GM18873 (cell line): ENCODE data around the gene ARF1.

Experiments
- ATAC-seq: cut with Tn5 transposase; IDR thresholded peaks from one replicate; pipeline ENCODE4 v1.9.1; 2021; ENCODE audit warnings: mild to moderate bottlenecking, moderate library complexity, moderate number of reproducible peaks; ENCODE audit not compliant: unreplicated experiment, low FRiP score

The ARF1 gene

GRCh38 chr1:228082214-228082917 is at the start of gene ARF1:
TSS of gene ARF1 (plus strand) at chr1:228082708. CDS start at chr1:228097115, 14,407 bp downstream.
- ATAC-seq: peak; percentile 57

- ATAC-seq: no peak
Measured at GRCh38 chr1:228033376-228033775, 49.1 kb upstream of the ARF1 start.

DNA sequence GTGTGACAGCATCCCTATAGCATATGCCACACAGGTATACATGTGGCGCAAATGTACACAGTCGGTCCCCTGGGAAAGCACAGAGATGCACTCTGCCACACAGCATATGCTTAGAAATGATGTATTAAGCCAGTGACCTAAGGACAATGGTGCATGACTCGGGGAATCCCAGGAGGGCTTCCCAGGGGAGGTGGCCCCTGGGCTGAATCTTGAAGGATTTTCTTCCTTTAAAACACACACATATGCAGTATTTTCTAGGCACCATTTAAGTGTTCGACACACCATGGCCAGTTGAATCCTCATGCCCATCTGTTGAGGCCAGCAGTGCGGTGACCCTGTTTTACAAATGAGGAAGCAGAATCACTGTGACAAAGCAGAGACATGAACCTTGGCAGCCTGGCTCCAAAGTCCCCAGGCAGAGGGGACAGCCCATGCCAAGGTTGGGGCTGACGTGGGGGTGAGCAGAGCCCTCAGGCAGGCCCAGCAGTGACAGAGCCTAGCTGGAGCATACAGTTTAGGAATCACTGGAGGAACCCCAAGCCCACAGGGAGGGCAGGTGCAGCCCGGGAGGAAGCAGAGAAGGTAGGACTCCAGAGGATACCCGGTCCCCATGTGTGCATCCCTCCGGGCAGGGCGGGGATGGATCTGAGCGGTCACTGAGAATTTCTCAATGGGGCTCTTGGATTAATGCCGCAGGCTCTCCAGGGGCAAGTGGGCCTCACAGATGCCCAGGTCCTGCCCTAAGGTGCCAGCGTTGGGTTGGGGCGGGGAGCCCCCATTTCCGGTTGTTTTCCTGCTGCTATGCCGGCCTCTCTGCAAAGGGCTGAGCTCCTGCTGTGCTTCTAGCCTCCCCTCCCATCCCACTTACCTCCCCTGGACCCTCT is 47.3 kb upstream of the ARF1 start:
- no peak for ATAC-seq

- no peak for ATAC-seq
Measured at GRCh38 chr1:228035844-228036243, 46.7 kb upstream of the ARF1 start.

DNA sequence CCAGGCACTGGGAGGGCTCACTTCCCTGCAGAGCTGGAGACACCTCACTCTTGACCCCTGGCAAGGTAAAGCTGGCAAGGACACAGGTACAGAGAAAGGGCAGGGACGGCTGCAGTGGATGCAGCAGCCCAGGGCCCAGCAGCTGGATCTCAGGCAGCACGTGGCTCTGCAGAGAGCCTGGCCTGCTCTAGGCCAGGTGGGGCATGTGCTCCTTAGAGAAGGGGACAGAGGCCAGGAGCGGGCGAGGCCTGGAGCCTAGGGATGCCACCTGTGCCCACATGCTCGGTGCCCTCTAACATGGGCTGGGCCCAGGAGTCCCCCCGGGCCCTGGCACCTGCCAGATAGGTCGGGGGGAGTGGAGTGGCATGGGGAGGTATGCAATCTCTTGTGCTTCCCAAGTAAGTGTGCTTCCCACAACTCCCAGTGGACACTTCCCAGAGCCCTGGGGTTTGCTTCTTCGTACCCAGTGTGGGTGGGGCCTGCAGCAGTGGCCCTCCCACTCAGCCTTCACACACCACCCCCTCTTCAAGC is 45.7 kb upstream of the ARF1 start:
- ATAC-seq: no peak

- peak; percentile 69 for ATAC-seq
Measured at GRCh38 chr1:228037401-228038386, 44.8 kb upstream of the ARF1 start.

DNA sequence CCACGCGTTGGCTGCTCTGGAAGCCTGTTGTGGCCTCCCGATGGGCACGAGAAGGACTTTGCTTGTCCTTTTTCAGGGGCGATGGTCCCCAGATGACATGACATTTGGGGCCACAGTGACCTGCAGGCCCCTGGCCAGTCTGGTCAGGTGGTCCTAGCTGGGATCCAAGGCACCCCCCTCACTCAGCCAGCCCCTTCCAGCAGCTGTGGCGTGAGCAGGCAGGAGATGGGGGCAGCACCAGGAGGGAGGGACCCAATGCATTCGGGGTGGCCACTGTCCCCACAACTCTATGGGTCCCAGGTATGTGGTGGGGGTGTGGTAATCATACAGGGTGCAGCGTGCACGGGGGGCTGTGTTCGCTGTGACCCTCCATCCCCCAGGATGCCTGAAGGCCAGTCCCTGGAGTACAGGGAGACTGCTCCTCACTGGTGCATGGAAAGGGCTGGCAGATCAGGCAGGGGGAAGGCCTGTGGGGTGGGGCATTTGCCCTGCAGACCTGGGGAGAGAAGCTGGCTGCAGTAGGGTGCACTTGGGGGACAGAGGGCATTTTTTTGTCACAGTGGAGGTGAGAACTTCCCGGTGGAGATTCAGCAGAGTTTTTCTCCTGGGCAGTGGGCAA is 44.0 kb upstream of the ARF1 start:
- ATAC-seq: no peak

DNA sequence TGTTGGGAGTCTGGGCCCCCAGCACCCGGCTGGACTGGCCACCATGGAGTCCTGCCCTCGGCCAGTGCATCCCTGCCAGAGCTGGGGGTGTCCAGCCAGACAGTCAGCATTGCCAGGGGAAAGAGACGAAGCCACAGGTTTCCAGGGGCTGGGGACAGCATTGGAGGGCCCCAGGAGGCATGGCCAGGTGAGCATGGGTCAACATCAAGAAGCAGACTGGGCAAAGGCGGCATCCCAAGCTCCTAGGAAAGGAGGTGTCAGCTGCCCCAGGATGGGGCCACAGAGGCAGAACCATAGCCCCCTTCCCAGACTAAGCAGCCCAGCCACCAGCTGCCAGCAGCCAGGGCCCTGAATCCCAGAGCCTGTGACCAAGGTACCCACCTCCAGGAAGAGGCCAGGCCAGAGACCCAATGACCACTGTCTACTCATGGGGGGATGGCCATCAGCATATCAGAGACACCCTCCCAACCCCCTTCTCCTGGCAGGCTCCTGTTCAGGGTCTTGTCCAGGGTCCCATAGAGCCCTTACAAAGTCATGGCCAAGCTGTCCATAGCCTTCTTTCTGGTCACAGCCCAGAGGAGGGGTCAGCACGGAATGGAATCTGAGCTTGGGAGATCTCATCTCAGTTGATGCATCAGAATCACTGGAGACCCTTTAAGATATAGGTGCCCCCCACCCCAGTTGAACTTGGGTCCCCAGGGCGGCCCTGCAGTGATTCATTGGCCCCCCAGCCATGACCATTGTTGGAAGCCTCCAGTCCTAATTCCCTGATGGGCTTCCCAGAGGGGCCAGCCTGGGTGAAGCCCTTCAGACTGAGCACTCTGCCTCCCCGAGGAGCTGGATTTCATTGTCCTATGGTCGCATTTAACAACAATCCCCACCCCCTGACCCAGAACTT is 43.3 kb upstream of the ARF1 start:
- no peak for ATAC-seq

DNA sequence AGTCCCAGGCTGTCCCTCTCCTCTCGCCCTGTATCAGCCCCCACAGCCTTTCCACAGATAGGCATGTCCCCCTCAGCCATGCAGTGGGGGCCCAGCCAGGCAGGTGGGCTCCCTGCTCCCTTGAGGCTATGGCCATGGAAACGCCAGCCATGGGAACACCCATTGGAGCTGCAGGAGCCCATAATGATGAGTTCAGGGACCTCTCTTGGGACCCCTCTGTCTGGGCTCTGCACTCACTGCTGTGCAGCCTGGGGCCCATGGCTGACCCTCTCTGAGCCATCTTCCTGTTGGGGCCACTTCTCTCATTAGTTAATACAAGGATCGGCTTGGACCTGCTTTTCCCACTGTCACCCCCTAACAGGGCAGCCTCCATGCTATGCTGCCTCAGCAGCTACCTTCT is 42.5 kb upstream of the ARF1 start:
- no peak for ATAC-seq

DNA sequence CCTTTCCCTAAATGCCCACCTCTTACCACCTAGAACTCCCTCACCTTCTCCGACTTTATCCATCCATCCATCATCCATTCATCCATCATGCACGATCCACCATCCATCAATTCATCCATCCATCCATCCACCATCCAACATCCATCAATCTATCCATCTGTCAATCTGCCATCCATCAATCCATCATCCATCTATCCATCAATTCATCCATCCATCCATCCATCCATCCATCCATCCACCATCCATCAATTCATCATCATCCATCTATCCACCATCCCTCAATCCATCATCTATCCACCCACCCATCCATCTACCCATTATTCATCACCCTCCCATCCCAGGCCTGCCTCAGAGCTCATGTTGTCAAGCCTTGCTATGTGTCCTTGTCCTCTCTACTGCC is 41.2 kb upstream of the ARF1 start:
- ATAC-seq: no peak

DNA sequence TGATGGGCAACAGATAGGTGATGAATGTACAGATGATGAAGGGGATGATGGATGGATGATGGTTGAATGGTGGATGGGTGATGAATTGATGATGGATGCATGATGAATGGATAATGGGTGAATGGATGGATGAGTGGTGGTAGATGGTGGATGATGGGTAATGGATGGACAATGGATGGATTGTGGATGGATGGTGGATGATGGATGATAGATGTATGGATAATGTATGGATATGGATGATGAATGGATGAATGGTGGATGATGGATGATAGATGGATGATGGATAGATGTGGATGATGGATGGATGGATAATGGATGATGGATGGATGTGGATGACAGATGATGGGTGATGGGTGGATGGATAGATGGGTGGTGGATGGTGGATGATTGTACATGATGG is 40.0 kb upstream of the ARF1 start:
- ATAC-seq: no peak

GRCh38 chr1:228043281-228043848 is 39.1 kb upstream of the ARF1 start:
- ATAC-seq: no peak

- no peak for ATAC-seq
Measured at GRCh38 chr1:228044961-228045360, 37.5 kb upstream of the ARF1 start.

DNA sequence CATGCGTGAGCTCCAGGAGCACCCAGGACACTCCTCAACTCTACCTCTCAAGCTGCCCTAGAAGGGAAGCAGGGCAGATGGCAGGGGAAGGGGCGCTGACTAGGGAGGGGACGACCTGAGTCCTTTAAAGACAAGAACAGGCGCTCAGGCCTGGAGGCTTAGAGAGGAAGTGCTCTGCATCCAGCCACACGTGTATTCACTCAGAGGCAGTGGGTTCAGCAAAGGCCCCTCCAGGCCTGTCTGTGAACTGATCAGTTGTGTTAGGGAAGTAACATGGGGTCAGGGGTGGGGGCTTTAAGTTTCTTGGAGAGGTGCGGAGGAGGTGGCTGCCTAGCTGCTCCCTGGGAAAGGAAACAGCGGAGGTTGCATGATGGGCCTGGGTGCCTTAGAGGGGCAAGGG is 37.1 kb upstream of the ARF1 start:
- no peak for ATAC-seq

- no peak for ATAC-seq
Measured at GRCh38 chr1:228045871-228046270, 36.6 kb upstream of the ARF1 start.

DNA sequence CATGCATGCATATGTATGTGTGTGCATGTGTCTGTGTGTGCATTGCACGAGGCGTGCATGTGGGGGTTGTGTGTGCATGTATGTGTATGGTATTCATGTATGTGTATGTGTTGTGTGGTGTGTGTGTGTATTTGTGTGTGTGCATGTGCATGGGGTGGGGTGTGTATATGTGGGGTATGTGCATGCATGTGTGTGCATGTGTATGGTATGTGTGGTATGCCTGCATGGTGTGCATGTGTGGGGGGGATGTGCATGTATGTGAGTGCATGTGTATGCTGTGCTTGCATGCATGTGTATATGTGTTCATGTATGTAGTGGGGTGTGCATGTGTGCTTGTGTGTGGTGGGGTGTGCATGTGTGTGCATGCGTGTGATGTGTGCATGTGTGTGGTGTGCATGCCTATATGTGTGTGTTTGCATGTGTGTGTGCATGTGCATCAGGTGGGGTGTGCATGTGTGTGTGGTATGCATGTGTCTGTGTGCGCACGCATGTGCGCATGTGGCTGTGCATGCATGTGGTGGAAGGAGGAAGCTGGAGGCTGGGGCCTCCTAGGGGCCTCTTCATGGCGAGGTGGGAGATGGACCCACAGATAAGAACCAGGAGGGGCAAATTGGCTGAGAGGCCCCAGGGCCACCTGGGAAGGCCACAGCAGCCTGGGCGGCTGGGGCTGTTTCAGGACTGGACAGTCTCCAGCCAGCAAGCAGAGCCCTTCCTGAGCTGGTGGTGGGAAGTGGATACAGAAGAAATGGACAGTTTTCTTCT is 35.9 kb upstream of the ARF1 start:
- no peak for ATAC-seq

DNA sequence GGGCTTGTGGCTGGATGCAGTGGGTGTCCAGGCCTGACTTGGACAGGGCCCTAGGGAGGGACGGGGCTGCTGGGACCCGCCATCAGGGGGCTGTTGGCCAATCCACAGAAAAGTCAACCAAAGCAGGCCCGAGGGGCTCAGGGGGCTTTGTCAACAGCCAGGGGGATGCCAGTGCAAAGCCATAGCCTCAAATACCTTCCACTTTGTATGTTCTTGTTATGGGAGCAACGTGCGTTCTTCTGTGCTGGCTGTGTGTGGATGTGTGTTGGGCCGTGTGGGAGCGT is 35.4 kb upstream of the ARF1 start:
- no peak for ATAC-seq

- ATAC-seq: no peak
Measured at GRCh38 chr1:228048120-228048519, 34.4 kb upstream of the ARF1 start.
